Adrenal gland (tissue), 5 donors: ENCODE results near the gene WNT7B.

Source experiments
- POLR2A ChIP-seq, 2 donors: fragments of 450-650 bp; IDR thresholded peaks; one replicate each; pipeline ENCODE4 v1.6.1; 2017; ENCODE audit warnings: antibody characterized with exemption in 2 of 2, mild to moderate bottlenecking in 2 of 2, moderate library complexity in 1 of 2
- TF ChIP-seq, protein P1 (sequence below), 6 experiments: fragments of 450-650 bp in 4 of 6; fragments of 200-600 bp in 2 of 6; sonication (generic) in 1 of 6; IDR thresholded peaks; 1 replicate in 5 of 6; 2 replicates in 1 of 6; pipeline versions ENCODE4 v1.5.1 to v1.8.0; 2016 to 2021; ENCODE audit warnings: antibody characterized with exemption in 6 of 6, mild to moderate bottlenecking in 2 of 6, moderate library complexity in 1 of 6
- donor health status: DM: no; HTN: no; CAD: no.

GRCh38 chr22:45938913-45939312 is 38.0 kb downstream of the WNT7B start:
- TF ChIP-seq, protein P1, sequence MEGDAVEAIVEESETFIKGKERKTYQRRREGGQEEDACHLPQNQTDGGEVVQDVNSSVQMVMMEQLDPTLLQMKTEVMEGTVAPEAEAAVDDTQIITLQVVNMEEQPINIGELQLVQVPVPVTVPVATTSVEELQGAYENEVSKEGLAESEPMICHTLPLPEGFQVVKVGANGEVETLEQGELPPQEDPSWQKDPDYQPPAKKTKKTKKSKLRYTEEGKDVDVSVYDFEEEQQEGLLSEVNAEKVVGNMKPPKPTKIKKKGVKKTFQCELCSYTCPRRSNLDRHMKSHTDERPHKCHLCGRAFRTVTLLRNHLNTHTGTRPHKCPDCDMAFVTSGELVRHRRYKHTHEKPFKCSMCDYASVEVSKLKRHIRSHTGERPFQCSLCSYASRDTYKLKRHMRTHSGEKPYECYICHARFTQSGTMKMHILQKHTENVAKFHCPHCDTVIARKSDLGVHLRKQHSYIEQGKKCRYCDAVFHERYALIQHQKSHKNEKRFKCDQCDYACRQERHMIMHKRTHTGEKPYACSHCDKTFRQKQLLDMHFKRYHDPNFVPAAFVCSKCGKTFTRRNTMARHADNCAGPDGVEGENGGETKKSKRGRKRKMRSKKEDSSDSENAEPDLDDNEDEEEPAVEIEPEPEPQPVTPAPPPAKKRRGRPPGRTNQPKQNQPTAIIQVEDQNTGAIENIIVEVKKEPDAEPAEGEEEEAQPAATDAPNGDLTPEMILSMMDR (IDR thresholded peaks at IDR 0.05), result no peak
- no peak for TF ChIP-seq POLR2A (IDR thresholded peaks at IDR 0.05)
